ENCODE measurements around the gene BCL6. TPM values are rescaled to one million over a fixed set of nuclear protein-coding genes. Genes with fewer than 3 reads are reported as not detected.

Gene BCL6
- total RNA-seq, 1 experiment from 2014 or later, result 569 TPM

DNA sequence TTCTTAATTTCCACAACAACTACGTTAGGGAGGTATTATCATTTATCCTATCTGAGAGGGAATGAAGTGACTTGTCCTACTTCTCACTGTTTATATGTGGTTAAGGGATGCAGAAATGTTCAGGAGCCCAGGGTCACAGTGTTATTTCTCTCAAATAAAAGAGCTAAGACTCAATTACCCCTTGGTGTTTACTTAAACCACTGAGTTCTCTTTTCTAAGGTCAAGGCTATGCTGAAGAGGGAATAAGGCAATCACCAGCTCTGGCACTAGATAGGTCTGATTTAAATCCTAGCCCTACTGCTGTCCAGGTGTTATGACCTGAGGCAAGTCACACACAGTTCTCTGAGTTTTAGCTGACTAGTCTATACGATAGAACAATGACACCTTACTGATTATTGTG lies 35.7 kb upstream of the BCL6 start:
- H4K20me1 ChIP-seq (ENCODE audit: insufficient read depth, low read depth, low read length), result no peaks in the 10 kb centered on the region
- H3K9ac ChIP-seq (ENCODE audit: low read length), result no peak overlapping the region
- no peak overlapping the region for H2AFZ ChIP-seq (ENCODE audit: low read length)
- H3K27ac ChIP-seq (ENCODE audit: low read length), result no peak overlapping the region
- no peak overlapping the region for H3K4me3 ChIP-seq (ENCODE audit: low read length)
- H3K79me2 ChIP-seq (ENCODE audit: low read length), result no peaks in the 10 kb centered on the region
- H3K27me3 ChIP-seq (ENCODE audit: low read length), result no peaks in the 10 kb centered on the region
- no peak for DNase-seq
- H3K9me3 ChIP-seq (ENCODE audit: low read length), result no peaks in the 10 kb centered on the region
- peaks cover 13% of the 10 kb centered on the region for H3K4me1 ChIP-seq (ENCODE audit: low read length)
- H3K4me2 ChIP-seq (ENCODE audit: low read depth, low read length, poor library complexity, severe bottlenecking), result no peak overlapping the region
- no peaks in the 10 kb centered on the region for H3K36me3 ChIP-seq (ENCODE audit: insufficient read depth, low read length)
- peaks cover 9% of the 10 kb centered on the region; the same call in 1 of the 2 replicates for H3K9me2 ChIP-seq (replicated peaks; ENCODE audit: insufficient read depth, low read length)

DNA sequence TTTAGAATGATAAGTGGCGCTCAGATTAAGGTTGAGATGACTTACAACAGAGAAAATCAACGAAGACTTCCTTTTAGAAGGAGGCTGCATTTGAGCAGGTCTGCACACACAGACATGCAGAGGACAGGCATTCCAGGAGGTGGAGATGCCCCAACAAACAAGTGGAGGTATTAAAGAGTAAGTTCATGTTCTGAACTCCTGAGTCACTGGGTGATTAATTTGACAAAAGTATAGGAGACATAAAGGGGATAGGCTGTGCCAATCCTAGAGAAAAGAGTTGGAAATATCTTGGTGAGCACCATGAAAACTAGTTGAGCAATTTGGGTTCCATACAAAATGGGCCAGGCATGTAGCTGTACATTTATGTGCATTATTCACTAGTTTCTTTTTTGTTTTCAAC lies 33.5 kb upstream of the BCL6 start:
- H3K79me2 ChIP-seq (ENCODE audit: low read length), result no peaks in the 10 kb centered on the region

DNA sequence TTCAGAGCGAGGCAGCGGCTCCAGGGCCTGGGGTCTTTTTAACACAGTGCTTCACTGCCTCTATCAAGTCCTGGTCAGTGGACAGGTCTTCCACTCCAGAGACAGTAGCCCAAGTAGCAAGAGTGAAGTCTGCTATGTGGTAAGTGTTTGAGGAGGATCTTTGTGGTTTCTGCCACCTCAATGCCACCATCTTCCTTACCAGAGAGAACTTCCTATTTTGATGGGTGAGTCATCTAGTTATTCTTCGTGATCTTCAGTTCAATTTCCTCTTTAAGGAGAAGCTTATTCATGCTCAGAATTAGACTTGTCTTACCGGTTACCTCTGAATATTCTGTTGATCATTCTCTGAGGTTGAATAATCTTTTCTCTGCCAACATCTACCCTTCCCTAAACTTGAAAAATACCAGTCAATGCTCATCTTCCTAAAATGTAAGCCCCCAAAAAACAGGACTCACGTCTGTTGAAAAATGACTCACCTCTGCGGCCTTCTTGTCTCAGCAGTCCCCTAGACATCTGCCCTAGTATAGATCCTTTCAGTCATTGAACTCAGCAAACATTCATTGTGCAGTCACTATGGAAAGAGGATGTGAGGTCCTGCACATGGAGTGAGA lies 32.2 kb upstream of the BCL6 start:
- DNase-seq, result peak; percentile 60
- H3K27me3 ChIP-seq (ENCODE audit: low read length), result no peaks in the 10 kb centered on the region
- H3K27ac ChIP-seq (ENCODE audit: low read length), result no peak overlapping the region
- H3K79me2 ChIP-seq (ENCODE audit: low read length), result no peaks in the 10 kb centered on the region
- no peak overlapping the region for H3K4me3 ChIP-seq (ENCODE audit: low read length)
- peaks cover 35% of the 10 kb centered on the region for H3K4me1 ChIP-seq (ENCODE audit: low read length)
- no peaks in the 10 kb centered on the region for H4K20me1 ChIP-seq (ENCODE audit: insufficient read depth, low read depth, low read length)
- peaks cover 9% of the 10 kb centered on the region; the same call in 1 of the 2 replicates for H3K9me2 ChIP-seq (replicated peaks; ENCODE audit: insufficient read depth, low read length)
- H3K9me3 ChIP-seq (ENCODE audit: low read length), result no peaks in the 10 kb centered on the region
- no peak overlapping the region for H3K4me2 ChIP-seq (ENCODE audit: low read depth, low read length, poor library complexity, severe bottlenecking)
- no peaks in the 10 kb centered on the region for H3K36me3 ChIP-seq (ENCODE audit: insufficient read depth, low read length)
- peak overlapping the region; percentile 55; the same call in 1 of the 2 replicates for H2AFZ ChIP-seq (ENCODE audit: low read length)
- H3K9ac ChIP-seq (ENCODE audit: low read length), result no peak overlapping the region

More for the DNA sequence above, 33.5 kb upstream of the BCL6 start:
- no peak overlapping the region for H2AFZ ChIP-seq (ENCODE audit: low read length)
- peaks cover 9% of the 10 kb centered on the region; the same call in 1 of the 2 replicates for H3K9me2 ChIP-seq (replicated peaks; ENCODE audit: insufficient read depth, low read length)
- no peaks in the 10 kb centered on the region for H3K9me3 ChIP-seq (ENCODE audit: low read length)
- no peaks in the 10 kb centered on the region for H4K20me1 ChIP-seq (ENCODE audit: insufficient read depth, low read depth, low read length)
- no peak overlapping the region for H3K4me2 ChIP-seq (ENCODE audit: low read depth, low read length, poor library complexity, severe bottlenecking)
- H3K4me3 ChIP-seq (ENCODE audit: low read length), result no peak overlapping the region
- H3K27me3 ChIP-seq (ENCODE audit: low read length), result no peaks in the 10 kb centered on the region
- no peak overlapping the region for H3K9ac ChIP-seq (ENCODE audit: low read length)
- DNase-seq, result no peak
- H3K27ac ChIP-seq (ENCODE audit: low read length), result no peak overlapping the region
- H3K36me3 ChIP-seq (ENCODE audit: insufficient read depth, low read length), result no peaks in the 10 kb centered on the region
- H3K4me1 ChIP-seq (ENCODE audit: low read length), result peaks cover 22% of the 10 kb centered on the region

DNA sequence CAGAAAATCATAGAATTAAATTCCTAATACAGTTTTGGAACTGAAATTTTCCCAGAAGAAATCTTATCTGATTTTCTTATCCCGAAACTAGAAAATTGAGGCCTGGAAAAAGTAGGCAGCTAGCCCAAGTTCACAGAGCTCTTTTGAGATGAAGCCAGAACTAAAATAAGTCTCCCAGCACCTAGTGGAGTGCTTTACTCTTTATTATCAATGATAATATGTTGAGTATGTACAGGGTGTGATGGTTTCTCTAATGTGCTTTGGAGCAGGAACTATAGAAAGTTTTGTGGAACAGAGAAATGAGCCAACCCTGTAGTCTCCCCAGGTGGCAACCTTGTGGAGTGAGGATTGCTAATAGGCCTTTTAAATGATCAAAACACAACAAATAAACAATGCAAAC lies 30.3 kb upstream of the BCL6 start:
- Histone ChIP-seq H3K79me2 (ENCODE audit: low read length) (no peaks in the 10 kb centered on the region), H3K27ac (ENCODE audit: low read length) (no peak overlapping the region), H3K9me2 (replicated peaks; ENCODE audit: insufficient read depth, low read length) (peaks cover 9% of the 10 kb centered on the region; the same call in 1 of the 2 replicates), H3K4me1 (ENCODE audit: low read length) (peaks cover 37% of the 10 kb centered on the region), H3K9me3 (ENCODE audit: low read length) (no peaks in the 10 kb centered on the region), H3K9ac (ENCODE audit: low read length) (no peak overlapping the region), H4K20me1 (ENCODE audit: insufficient read depth, low read depth, low read length) (no peaks in the 10 kb centered on the region), H3K4me2 (ENCODE audit: low read depth, low read length, poor library complexity, severe bottlenecking) (no peak overlapping the region), H3K4me3 (ENCODE audit: low read length) (no peak overlapping the region), H3K27me3 (ENCODE audit: low read length) (no peaks in the 10 kb centered on the region), H3K36me3 (ENCODE audit: insufficient read depth, low read length) (no peaks in the 10 kb centered on the region), H2AFZ (ENCODE audit: low read length) (no peak overlapping the region)
- DNase-seq, result no peak

DNA sequence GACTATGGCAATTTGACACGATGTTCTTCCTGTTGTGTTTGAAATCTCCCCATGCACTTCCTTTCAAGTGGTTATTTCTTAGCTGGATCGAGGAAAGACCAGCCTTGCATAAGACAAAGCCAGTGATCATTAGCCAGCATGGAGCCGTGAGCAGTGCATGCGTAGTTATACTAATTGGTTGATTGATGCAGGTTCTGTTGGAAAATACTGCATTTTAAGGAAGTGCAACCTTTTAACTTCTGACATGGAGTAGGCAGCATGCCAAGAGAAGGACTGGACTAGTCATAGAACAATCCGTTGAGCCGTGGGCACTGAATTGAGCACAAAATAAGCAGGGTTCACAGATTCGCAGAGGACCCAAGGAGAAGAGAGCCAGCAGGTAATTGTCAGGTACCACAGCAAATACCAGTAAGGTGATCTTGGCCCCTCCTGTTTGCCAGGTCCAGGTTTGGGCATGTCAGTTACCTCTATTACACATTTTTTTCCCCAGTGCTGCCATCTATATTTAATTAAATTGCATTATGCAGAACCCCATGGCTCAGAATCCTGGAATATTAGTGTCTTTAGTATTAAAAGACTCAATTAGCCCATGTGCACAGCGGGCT lies 29.0 kb upstream of the BCL6 start:
- H3K79me2 ChIP-seq (ENCODE audit: low read length), result no peaks in the 10 kb centered on the region
- peak overlapping the region; percentile 67 for H3K27ac ChIP-seq (ENCODE audit: low read length)
- H3K4me3 ChIP-seq (ENCODE audit: low read length), result peak overlapping the region; percentile 45; the same call in 1 of the 2 replicates

DNA sequence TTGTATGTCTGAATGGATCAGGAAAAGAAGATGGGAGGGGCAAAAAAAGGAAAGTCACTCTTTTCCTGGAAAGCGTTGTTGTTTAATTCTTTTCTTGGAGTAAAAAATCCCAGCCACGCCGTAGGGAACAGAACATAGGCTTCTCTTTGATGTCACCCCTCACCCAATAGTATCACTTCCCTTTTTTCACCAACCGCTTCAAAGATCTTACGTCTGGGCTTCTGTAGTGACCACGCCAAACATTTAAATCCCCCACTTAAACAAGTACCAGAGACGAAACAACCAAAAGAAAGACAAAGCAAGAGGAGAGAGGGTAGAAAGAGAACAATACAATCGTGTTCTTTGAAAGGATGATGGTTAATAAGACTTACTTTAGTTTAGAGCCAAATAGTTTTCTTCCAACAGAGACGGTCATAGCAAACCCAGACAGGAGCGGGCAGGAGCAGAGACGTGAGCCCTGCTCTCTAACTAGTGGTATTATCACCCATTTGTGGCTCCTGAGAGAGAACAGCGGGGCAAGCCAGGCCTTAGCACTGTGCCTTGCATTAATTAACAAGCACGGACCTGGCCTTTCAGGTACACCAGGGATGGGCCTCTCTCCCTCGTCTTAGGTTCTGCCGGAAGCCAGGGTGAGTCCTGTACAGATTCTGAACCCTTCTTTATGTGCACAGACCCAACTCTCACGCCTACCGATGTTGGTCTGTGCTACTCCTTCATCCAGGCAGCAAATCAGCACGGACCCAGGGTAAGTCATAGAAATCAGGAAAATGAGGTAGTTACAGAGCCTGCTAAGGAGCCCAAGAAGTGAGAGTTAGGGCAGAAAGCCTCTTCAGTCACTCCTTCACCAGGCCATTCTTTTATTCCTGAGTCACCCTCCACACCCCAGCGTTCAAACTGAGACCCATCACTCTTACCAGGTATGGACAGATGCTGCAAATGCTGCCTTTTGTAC lies 28.2 kb upstream of the BCL6 start:
- Histone ChIP-seq H3K4me2 (ENCODE audit: low read depth, low read length, poor library complexity, severe bottlenecking) (peak overlapping the region; percentile 62), H3K27ac (ENCODE audit: low read length) (peak overlapping the region; percentile 67), H3K27me3 (ENCODE audit: low read length) (no peaks in the 10 kb centered on the region), H3K36me3 (ENCODE audit: insufficient read depth, low read length) (no peaks in the 10 kb centered on the region), H4K20me1 (ENCODE audit: insufficient read depth, low read depth, low read length) (no peaks in the 10 kb centered on the region), H3K9me2 (replicated peaks; ENCODE audit: insufficient read depth, low read length) (peaks cover 9% of the 10 kb centered on the region; the same call in 1 of the 2 replicates), H3K9ac (ENCODE audit: low read length) (peak overlapping the region; percentile 52), H3K9me3 (ENCODE audit: low read length) (no peaks in the 10 kb centered on the region), H2AFZ (ENCODE audit: low read length) (peak overlapping the region; percentile 59), H3K79me2 (ENCODE audit: low read length) (no peaks in the 10 kb centered on the region), H3K4me3 (ENCODE audit: low read length) (peak overlapping the region; percentile 45; the same call in 1 of the 2 replicates), H3K4me1 (ENCODE audit: low read length) (peaks cover 41% of the 10 kb centered on the region)
- DNase-seq, result peak; percentile 87

More for the DNA sequence above, 29.0 kb upstream of the BCL6 start:
- no peaks in the 10 kb centered on the region for H3K9me3 ChIP-seq (ENCODE audit: low read length)
- peak; percentile 80 for DNase-seq
- peaks cover 9% of the 10 kb centered on the region; the same call in 1 of the 2 replicates for H3K9me2 ChIP-seq (replicated peaks; ENCODE audit: insufficient read depth, low read length)
- no peaks in the 10 kb centered on the region for H3K27me3 ChIP-seq (ENCODE audit: low read length)
- H2AFZ ChIP-seq (ENCODE audit: low read length), result peak overlapping the region; percentile 59; the same call in 1 of the 2 replicates
- no peaks in the 10 kb centered on the region for H3K36me3 ChIP-seq (ENCODE audit: insufficient read depth, low read length)
- peak overlapping the region; percentile 62 for H3K4me2 ChIP-seq (ENCODE audit: low read depth, low read length, poor library complexity, severe bottlenecking)
- H3K4me1 ChIP-seq (ENCODE audit: low read length), result peaks cover 44% of the 10 kb centered on the region
- peak overlapping the region; percentile 52 for H3K9ac ChIP-seq (ENCODE audit: low read length)
- no peaks in the 10 kb centered on the region for H4K20me1 ChIP-seq (ENCODE audit: insufficient read depth, low read depth, low read length)

DNA sequence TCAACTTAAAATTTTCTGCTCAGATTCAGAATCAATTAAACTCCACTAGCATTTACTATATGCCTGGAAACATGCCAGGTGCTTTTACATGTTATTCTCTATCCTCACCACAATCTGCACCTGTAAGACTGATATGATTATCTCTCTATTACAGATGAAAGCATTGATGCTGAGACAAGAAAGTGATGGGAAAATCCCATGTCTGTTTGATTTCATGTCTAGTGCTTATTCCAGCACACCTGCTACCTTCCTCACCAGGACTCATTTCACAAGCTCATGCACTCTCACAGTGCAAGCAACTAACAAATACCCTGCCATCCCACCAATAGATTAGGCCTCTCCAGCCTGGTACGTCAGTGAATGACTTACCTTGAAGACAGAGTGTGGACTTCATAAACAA lies 25.0 kb upstream of the BCL6 start:
- H3K4me2 ChIP-seq (ENCODE audit: low read depth, low read length, poor library complexity, severe bottlenecking), result no peak overlapping the region
- H4K20me1 ChIP-seq (ENCODE audit: insufficient read depth, low read depth, low read length), result no peaks in the 10 kb centered on the region
- no peak for DNase-seq
- no peak overlapping the region for H3K27ac ChIP-seq (ENCODE audit: low read length)
- no peaks in the 10 kb centered on the region for H3K79me2 ChIP-seq (ENCODE audit: low read length)
- H2AFZ ChIP-seq (ENCODE audit: low read length), result no peak overlapping the region
- H3K4me1 ChIP-seq (ENCODE audit: low read length), result peaks cover 33% of the 10 kb centered on the region
- H3K9ac ChIP-seq (ENCODE audit: low read length), result no peak overlapping the region
- H3K27me3 ChIP-seq (ENCODE audit: low read length), result no peaks in the 10 kb centered on the region
- no peak overlapping the region for H3K4me3 ChIP-seq (ENCODE audit: low read length)
- H3K9me2 ChIP-seq (replicated peaks; ENCODE audit: insufficient read depth, low read length), result no peaks in the 10 kb centered on the region
- H3K36me3 ChIP-seq (ENCODE audit: insufficient read depth, low read length), result no peaks in the 10 kb centered on the region
- no peaks in the 10 kb centered on the region for H3K9me3 ChIP-seq (ENCODE audit: low read length)

DNA sequence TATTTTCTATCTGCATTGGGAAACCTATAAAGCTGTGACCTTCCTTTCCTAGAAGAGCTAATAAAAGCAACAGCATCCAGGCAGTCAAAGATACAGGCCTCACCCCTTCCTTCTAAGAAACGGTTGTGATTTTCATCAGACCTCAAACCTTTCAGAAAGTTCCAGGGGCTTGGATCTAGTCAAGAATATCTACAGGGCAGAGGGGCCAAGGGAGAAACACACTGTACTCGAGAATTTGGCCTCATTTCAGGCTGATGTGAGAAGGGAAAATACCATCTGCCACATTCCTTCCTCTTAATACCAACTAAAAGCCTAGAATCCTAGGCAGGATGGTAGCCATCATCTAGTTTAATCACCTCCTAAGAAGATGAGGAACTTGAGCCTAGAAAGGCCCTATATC lies 24.5 kb upstream of the BCL6 start:
- Histone ChIP-seq H2AFZ (ENCODE audit: low read length) (no peak overlapping the region), H3K4me3 (ENCODE audit: low read length) (no peak overlapping the region), H3K79me2 (ENCODE audit: low read length) (no peaks in the 10 kb centered on the region), H3K9me3 (ENCODE audit: low read length) (no peaks in the 10 kb centered on the region), H3K9ac (ENCODE audit: low read length) (no peak overlapping the region), H3K27me3 (ENCODE audit: low read length) (no peaks in the 10 kb centered on the region), H3K36me3 (ENCODE audit: insufficient read depth, low read length) (no peaks in the 10 kb centered on the region), H3K4me1 (ENCODE audit: low read length) (peaks cover 33% of the 10 kb centered on the region), H3K4me2 (ENCODE audit: low read depth, low read length, poor library complexity, severe bottlenecking) (no peak overlapping the region), H4K20me1 (ENCODE audit: insufficient read depth, low read depth, low read length) (no peaks in the 10 kb centered on the region), H3K27ac (ENCODE audit: low read length) (no peak overlapping the region), H3K9me2 (replicated peaks; ENCODE audit: insufficient read depth, low read length) (no peaks in the 10 kb centered on the region)
- DNase-seq, result no peak

All from Karpas-422 (cell line).